ENCODE measurements around the gene PRAF2. TPM values are rescaled to one million over a fixed set of nuclear protein-coding genes. Genes with fewer than 3 reads are reported as not detected.

Gene PRAF2
- total and polyA plus RNA-seq, 4 donors, result 5.6 to 40.8 (median 36.9) TPM

GRCh38 chrX:49066690-49067089 lies 7.1 kb downstream of the PRAF2 start:
- ATAC-seq (ENCODE audit: insufficient read depth, low FRiP score), result no peak
- Histone ChIP-seq H3K27me3 (ENCODE audit: control insufficient read depth in 3 of 3, insufficient read depth in 3 of 3, low read length in 2 of 3) (no peaks in the 10 kb centered on the region), H3K9ac (ENCODE audit: insufficient read depth in 1 of 2, low read length in 2 of 2) (no peak overlapping the region), H3K9me3 (ENCODE audit: control insufficient read depth in 4 of 4, insufficient read depth in 3 of 4, low read length in 3 of 4) (peaks cover 0 to 5% (median 0%) of the 10 kb centered on the region in 4 donors), H3K4me3 (no peak overlapping the region), H3K36me3 (ENCODE audit: control insufficient read depth in 4 of 4, insufficient read depth in 4 of 4, low read length in 4 of 4) (peaks cover 0 to 7% (median 0%) of the 10 kb centered on the region in 4 donors), H3K27ac (ENCODE audit: low read depth in 1 of 2, low read length in 1 of 2) (no peak overlapping the region), H3K4me1 (ENCODE audit: control insufficient read depth in 5 of 5, insufficient read depth in 5 of 5, low read length in 5 of 5) (no peaks in the 10 kb centered on the region)
- 75 to 79% methylated on average over 8 to 9 of the region's 9 CpGs for WGBS, 2 donors
- no peak for TF ChIP-seq CTCF (IDR thresholded peaks at IDR 0.05; ENCODE audit: control extremely low read depth, extremely low read depth)
- no peak for DNase-seq

- no peaks in the 10 kb centered on the region for H3K27me3 ChIP-seq (ENCODE audit: control insufficient read depth in 3 of 3, insufficient read depth in 3 of 3, low read length in 2 of 3)
- H3K9ac ChIP-seq (ENCODE audit: insufficient read depth in 1 of 2, low read length in 2 of 2), result no peak overlapping the region
- no peak for TF ChIP-seq CTCF (IDR thresholded peaks at IDR 0.05; ENCODE audit: control extremely low read depth, extremely low read depth)
- 74 to 93% methylated on average over 2 of the region's 2 CpGs for WGBS, 2 donors
- ATAC-seq (ENCODE audit: insufficient read depth, low FRiP score) (no peak), DNase-seq (no peak)
- no peaks in the 10 kb centered on the region for H3K4me1 ChIP-seq (ENCODE audit: control insufficient read depth in 5 of 5, insufficient read depth in 5 of 5, low read length in 5 of 5)
- no peak overlapping the region for H3K4me3 ChIP-seq
- H3K9me3 ChIP-seq (ENCODE audit: control insufficient read depth in 4 of 4, insufficient read depth in 3 of 4, low read length in 3 of 4), result peaks cover 0 to 5% (median 0%) of the 10 kb centered on the region in 4 donors
- peaks cover 0 to 7% (median 0%) of the 10 kb centered on the region in 4 donors for H3K36me3 ChIP-seq (ENCODE audit: control insufficient read depth in 4 of 4, insufficient read depth in 4 of 4, low read length in 4 of 4)
- H3K27ac ChIP-seq (ENCODE audit: low read depth in 1 of 2, low read length in 1 of 2), result no peak overlapping the region
Measured at GRCh38 chrX:49066278-49066677, 7.5 kb downstream of the PRAF2 start.

- no peak for TF ChIP-seq CTCF (IDR thresholded peaks at IDR 0.05; ENCODE audit: control extremely low read depth, extremely low read depth)
- Histone ChIP-seq H3K4me1 (ENCODE audit: control insufficient read depth in 5 of 5, insufficient read depth in 5 of 5, low read length in 5 of 5) (no peaks in the 10 kb centered on the region), H3K9ac (ENCODE audit: insufficient read depth in 1 of 2, low read length in 2 of 2) (no peak overlapping the region), H3K27ac (ENCODE audit: low read depth in 1 of 2, low read length in 1 of 2) (no peak overlapping the region), H3K4me3 (no peak overlapping the region), H3K36me3 (ENCODE audit: control insufficient read depth in 4 of 4, insufficient read depth in 4 of 4, low read length in 4 of 4) (peaks cover 0 to 7% (median 0%) of the 10 kb centered on the region in 4 donors), H3K9me3 (ENCODE audit: control insufficient read depth in 4 of 4, insufficient read depth in 3 of 4, low read length in 3 of 4) (peaks cover 0 to 5% (median 0%) of the 10 kb centered on the region in 4 donors), H3K27me3 (ENCODE audit: control insufficient read depth in 3 of 3, insufficient read depth in 3 of 3, low read length in 2 of 3) (no peaks in the 10 kb centered on the region)
- 85 to 89% methylated on average over 6 to 8 of the region's 8 CpGs for WGBS, 2 donors
- ATAC-seq (ENCODE audit: insufficient read depth, low FRiP score) (no peak), DNase-seq (no peak)
Measured at GRCh38 chrX:49064735-49065134, 9.1 kb downstream of the PRAF2 start.

- WGBS, 2 donors, result 90 to 98% methylated on average over 16 to 20 of the region's 20 CpGs
- Histone ChIP-seq H3K9ac (ENCODE audit: insufficient read depth in 1 of 2, low read length in 2 of 2) (no peak overlapping the region), H3K36me3 (ENCODE audit: control insufficient read depth in 4 of 4, insufficient read depth in 4 of 4, low read length in 4 of 4) (peaks cover 0 to 7% (median 0%) of the 10 kb centered on the region in 4 donors), H3K27me3 (ENCODE audit: control insufficient read depth in 3 of 3, insufficient read depth in 3 of 3, low read length in 2 of 3) (no peaks in the 10 kb centered on the region), H3K4me3 (no peak overlapping the region), H3K4me1 (ENCODE audit: control insufficient read depth in 5 of 5, insufficient read depth in 5 of 5, low read length in 5 of 5) (no peaks in the 10 kb centered on the region), H3K27ac (ENCODE audit: low read depth in 1 of 2, low read length in 1 of 2) (no peak overlapping the region), H3K9me3 (ENCODE audit: control insufficient read depth in 4 of 4, insufficient read depth in 3 of 4, low read length in 3 of 4) (peaks cover 0 to 5% (median 0%) of the 10 kb centered on the region in 4 donors)
- no peak for ATAC-seq (ENCODE audit: insufficient read depth, low FRiP score)
- TF ChIP-seq CTCF (IDR thresholded peaks at IDR 0.05; ENCODE audit: control extremely low read depth, extremely low read depth), result no peak
- DNase-seq, result no peak
Measured at GRCh38 chrX:49064303-49064702, 9.5 kb downstream of the PRAF2 start.
